Keratinocyte (primary cell): Measurements from ENCODE around the gene BTG3.

Experiments used
- EZH2 ChIP-seq: IDR thresholded peaks from one replicate; pipeline ENCODE4 v1.6.1; 2012; ENCODE audit warnings: inconsistent platforms, mild to moderate bottlenecking, low read length, moderate library complexity
- TF ChIP-seq, protein P1 (sequence below), 3 experiments: IDR thresholded peaks in 1 of 3; conservative IDR thresholded peaks in 1 of 3; optimal IDR thresholded peaks in 1 of 3; 2 replicates in 2 of 3; 3 replicates in 1 of 3; pipeline versions ENCODE3 to v1.5.1; 2011; ENCODE audit warnings: low read length in 3 of 3, mild to moderate bottlenecking in 3 of 3, moderate library complexity in 2 of 3, control low read depth in 1 of 3, inconsistent platforms in 1 of 3; ENCODE audit not compliant: insufficient read depth in 2 of 3; ENCODE audit errors: extremely low read depth in 1 of 3

DNA sequence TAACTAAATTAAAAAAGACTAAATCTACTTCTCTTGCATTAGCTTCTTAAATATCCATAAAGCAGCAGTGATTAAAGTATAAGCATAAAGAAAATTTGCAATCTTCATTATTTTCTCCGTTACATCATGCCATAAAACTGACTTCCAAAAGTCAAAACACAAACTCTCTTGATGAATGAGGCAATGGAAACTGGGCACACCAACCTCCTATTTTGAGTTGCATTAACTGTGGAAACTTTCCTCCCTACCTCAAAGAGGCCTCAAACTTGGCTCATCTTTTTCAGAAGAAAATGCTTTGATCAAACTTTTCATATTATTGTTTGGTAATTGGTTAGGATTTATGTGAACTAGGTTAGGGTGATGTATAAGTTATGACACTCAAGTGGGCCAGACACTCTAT lies 4.1 kb upstream of the BTG3 start:
- TF ChIP-seq, protein P1, sequence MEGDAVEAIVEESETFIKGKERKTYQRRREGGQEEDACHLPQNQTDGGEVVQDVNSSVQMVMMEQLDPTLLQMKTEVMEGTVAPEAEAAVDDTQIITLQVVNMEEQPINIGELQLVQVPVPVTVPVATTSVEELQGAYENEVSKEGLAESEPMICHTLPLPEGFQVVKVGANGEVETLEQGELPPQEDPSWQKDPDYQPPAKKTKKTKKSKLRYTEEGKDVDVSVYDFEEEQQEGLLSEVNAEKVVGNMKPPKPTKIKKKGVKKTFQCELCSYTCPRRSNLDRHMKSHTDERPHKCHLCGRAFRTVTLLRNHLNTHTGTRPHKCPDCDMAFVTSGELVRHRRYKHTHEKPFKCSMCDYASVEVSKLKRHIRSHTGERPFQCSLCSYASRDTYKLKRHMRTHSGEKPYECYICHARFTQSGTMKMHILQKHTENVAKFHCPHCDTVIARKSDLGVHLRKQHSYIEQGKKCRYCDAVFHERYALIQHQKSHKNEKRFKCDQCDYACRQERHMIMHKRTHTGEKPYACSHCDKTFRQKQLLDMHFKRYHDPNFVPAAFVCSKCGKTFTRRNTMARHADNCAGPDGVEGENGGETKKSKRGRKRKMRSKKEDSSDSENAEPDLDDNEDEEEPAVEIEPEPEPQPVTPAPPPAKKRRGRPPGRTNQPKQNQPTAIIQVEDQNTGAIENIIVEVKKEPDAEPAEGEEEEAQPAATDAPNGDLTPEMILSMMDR (optimal IDR thresholded peaks at IDR 0.05 in 1 of 3, IDR thresholded peaks at IDR 0.05 in 1 of 3, conservative IDR thresholded peaks at IDR 0.05 in 1 of 3; ENCODE audit: extremely low read depth in 1 of 3, insufficient read depth in 2 of 3, low read length in 3 of 3), result no peak
- no peak for TF ChIP-seq EZH2
